SK-MEL-5 (cell line): Measurements from ENCODE around the gene BEND3. TPM values are rescaled to one million over a fixed set of nuclear protein-coding genes. Genes with fewer than 3 reads are reported as not detected.
"Not testable (repeated sequence)": the region's sequence is repeated elsewhere in the genome, so short reads cannot be mapped to it uniquely, and the experiment has no call there.

Source experiments
- DNase-seq: peaks from one replicate; pipeline ENCODE4 v3.0.0-alpha.2; 2016; ENCODE audit warnings: low read depth, low spot score
- in situ Hi-C: cut with HindIII; loops from 2 replicates; pipeline ENCODE4 v1.10.0; 2016; ENCODE audit warnings: low sequenced_read_pairs, high pct_unique_total_duplicates, low pct_unique_long_range_greater_than_20kb
- total RNA-seq: library from RNA; depleted of rRNA; stranded (reverse); fragments of >200 nt; shearing (Covaris generic); gene quantifications from 2 replicates; pipeline ENCODE4 v1.2.3, GENCODE V29; 2014

Gene BEND3
- total RNA-seq, 1 experiment from 2014 or later: 3.1 TPM

- no peak for DNase-seq
- in situ Hi-C loops: no loop called here
Observed at GRCh38 chr6:107102414-107102805, 12.9 kb downstream of the BEND3 start.

GRCh38 chr6:107101686-107102413 lies 13.5 kb downstream of the BEND3 start:
- in situ Hi-C loops: no loop called here

GRCh38 chr6:107101211-107101610 lies 14.1 kb downstream of the BEND3 start:
- in situ Hi-C loops: no loop called here
- DNase-seq: no peak

More at GRCh38 chr6:107101686-107102413, 13.5 kb downstream of the BEND3 start:
- no peak for DNase-seq

- in situ Hi-C loops: no loop called here
- no peak for DNase-seq
Observed at GRCh38 chr6:107098436-107099307, 16.6 kb downstream of the BEND3 start.

- DNase-seq, in situ Hi-C loops: not testable (repeated sequence)
Observed at GRCh38 chr6:107084459-107084858, 30.9 kb downstream of the BEND3 start.

DNA sequence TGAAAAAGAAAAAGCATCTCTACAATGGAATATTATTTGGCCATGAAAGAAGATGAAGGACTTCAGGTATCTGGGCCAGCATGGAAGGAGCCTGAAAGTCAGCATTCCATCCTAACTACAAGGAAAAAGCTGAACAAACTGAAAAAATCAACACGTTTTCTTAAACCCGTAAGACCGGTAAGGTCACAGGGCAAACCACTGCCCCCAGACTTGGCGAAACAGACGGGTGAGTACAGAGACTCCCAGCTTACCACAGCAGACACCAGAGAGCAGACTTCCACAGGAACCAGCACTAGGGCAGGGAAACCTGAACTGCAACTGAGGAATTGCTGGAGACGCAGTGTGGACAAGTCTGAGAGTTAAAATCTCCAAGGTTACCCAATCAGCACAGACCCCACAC lies 31.4 kb downstream of the BEND3 start:
- no peak for DNase-seq
- in situ Hi-C loops: no loop called here

GRCh38 chr6:107083047-107083768 lies 32.1 kb downstream of the BEND3 start:
- no peak for DNase-seq
- in situ Hi-C loops: no loop called here

DNA sequence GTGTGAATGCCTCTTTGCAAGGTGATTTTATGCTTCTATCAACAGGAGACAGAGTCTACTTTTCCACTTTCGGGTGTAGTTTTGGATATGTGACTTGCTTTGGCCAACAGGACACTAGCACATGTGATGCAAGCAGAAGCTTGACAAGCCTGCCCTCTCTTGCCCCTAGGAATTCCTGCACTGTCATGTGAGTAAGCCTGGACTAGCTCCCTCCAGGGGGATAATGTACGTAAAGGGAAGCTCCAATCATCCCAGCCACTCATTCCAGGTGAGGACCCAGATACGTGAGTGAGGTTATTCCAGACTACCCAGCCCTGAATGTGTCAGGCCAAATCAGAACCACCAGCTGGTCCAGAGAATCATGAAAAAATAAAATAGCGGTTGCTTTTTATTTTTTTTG lies 33.3 kb downstream of the BEND3 start:
- DNase-seq: peak; percentile 21
- in situ Hi-C loops: no loop called here

GRCh38 chr6:107080036-107080435 lies 35.3 kb downstream of the BEND3 start:
- in situ Hi-C loops: no loop called here
- peak; percentile 46 for DNase-seq

GRCh38 chr6:107079429-107079828 lies 35.9 kb downstream of the BEND3 start:
- in situ Hi-C loops: no loop called here
- DNase-seq: peak; percentile 13

GRCh38 chr6:107077710-107078109 lies 37.6 kb downstream of the BEND3 start:
- no peak for DNase-seq
- in situ Hi-C loops: no loop called here

- peak; percentile 59 for DNase-seq
- in situ Hi-C loops: no loop called here
Observed at GRCh38 chr6:107075951-107076381, 39.3 kb downstream of the BEND3 start.

GRCh38 chr6:107070686-107071085 lies 44.6 kb downstream of the BEND3 start:
- in situ Hi-C loops: no loop called here
- DNase-seq: no peak

- DNase-seq: no peak
- in situ Hi-C loops: no loop called here
Observed at GRCh38 chr6:107069631-107070548, 45.4 kb downstream of the BEND3 start.

GRCh38 chr6:107068691-107069630 lies 46.4 kb downstream of the BEND3 start:
- no peak for DNase-seq
- in situ Hi-C loops: no loop called here
